Esophagus muscularis mucosa (tissue), 4 donors: ENCODE measurements around the gene DNAJC5. TPM values are rescaled to one million over a fixed set of nuclear protein-coding genes. Genes with fewer than 3 reads are reported as not detected.

Source experiments
- DNase-seq: peaks from one replicate; pipeline ENCODE4 v3.0.0-alpha.2; 2017; ENCODE audit errors: extremely low spot score
- H3K27ac ChIP-seq, 4 donors: fragments of 200-600 bp; sonication (generic); replicated peaks in 1 of 4; 1 replicate in 3 of 4; 2 replicates in 1 of 4; pipeline ENCODE4 v1.5.1; 2016 to 2019; ENCODE audit warnings: mild to moderate bottlenecking in 1 of 4
- H3K27me3 ChIP-seq, 4 donors: fragments of 200-600 bp; sonication (generic); one replicate each; pipeline versions ENCODE4 v1.5.1 to v1.6.0; 2016 to 2019
- H3K36me3 ChIP-seq, 4 donors: fragments of 200-600 bp; sonication (generic); one replicate each; pipeline ENCODE4 v1.5.1; 2016 to 2019
- H3K4me1 ChIP-seq, 4 donors: fragments of 200-600 bp; sonication (generic); one replicate each; pipeline ENCODE4 v1.5.1; 2016 to 2019
- H3K4me3 ChIP-seq, 4 donors: fragments of 200-600 bp; sonication (generic); 1 replicate in 2 of 4; 2 replicates in 2 of 4; pipeline ENCODE4 v1.5.1; 2016 to 2019; ENCODE audit warnings: mild to moderate bottlenecking in 4 of 4, moderate library complexity in 1 of 4
- H3K9me3 ChIP-seq, 4 donors: fragments of 200-600 bp; sonication (generic); 1 replicate in 3 of 4; 2 replicates in 1 of 4; pipeline ENCODE4 v1.5.1; 2016 to 2019
- CTCF ChIP-seq, 3 experiments: fragments of 200-600 bp in 2 of 3; fragments of 450-650 bp in 1 of 3; sonication (generic) in 2 of 3; IDR thresholded peaks; one replicate each; pipeline ENCODE4 v1.5.1; 2017 to 2019; ENCODE audit warnings: antibody characterized with exemption in 3 of 3, mild to moderate bottlenecking in 2 of 3, moderate library complexity in 1 of 3
- EP300 ChIP-seq: sonication (generic); formaldehyde crosslinking; IDR thresholded peaks from one replicate; pipeline ENCODE4 v1.6.1; 2017; ENCODE audit warnings: antibody characterized with exemption
- POLR2A ChIP-seq: fragments of 450-650 bp; IDR thresholded peaks from one replicate; pipeline ENCODE4 v1.6.1; 2017; ENCODE audit warnings: antibody characterized with exemption, moderate library complexity, mild to moderate bottlenecking, low read depth
- POLR2AphosphoS5 ChIP-seq, 2 donors: sonication (generic); formaldehyde crosslinking; IDR thresholded peaks; one replicate each; pipeline ENCODE4 v1.6.1; 2017; ENCODE audit warnings: antibody characterized with exemption in 2 of 2
- WGBS: methylation state at CpG from one replicate; pipeline ENCODE4 v1.1.5; 2018; 5-methylcytosine and 5-hydroxymethylcytosine counted together
- intact Hi-C: fragments of 100-400 bp; cut with DNase I; formaldehyde crosslinking; loops from one replicate; pipeline ENCODE4 v1.15.1; 2023
- total RNA-seq, 4 donors: library from RNA; depleted of rRNA; stranded (reverse); fragments of >200 nt; gene quantifications; one replicate each; pipeline versions ENCODE4 v1.1.0 to v1.2.1, GENCODE V29; 2016

The DNAJC5 gene
- total RNA-seq, 4 donors from 2014 or later, result 39.5 to 64.9 (median 53.1) TPM

- no peak for DNase-seq
- no peak for TF ChIP-seq EP300
- no peak for TF ChIP-seq POLR2A
- no peak for TF ChIP-seq POLR2AphosphoS5 (IDR thresholded peaks at IDR 0.05)
- TF ChIP-seq CTCF (IDR thresholded peaks at IDR 0.05), result no peak
- Histone ChIP-seq H3K9me3 (no peaks in the 10 kb centered on the region), H3K36me3 (peaks cover 0 to 9% (median 0%) of the 10 kb centered on the region in 4 donors), H3K4me1 (peaks cover 24 to 68% (median 67%) of the 10 kb centered on the region in 4 donors), H3K4me3 (no peak overlapping the region), H3K27ac (no peak overlapping the region), H3K27me3 (no peaks in the 10 kb centered on the region)
- WGBS, result 83% methylated on average over 6 of the region's 6 CpGs
- intact Hi-C loops, result no loop called here
These were observed 3.1 kb downstream of the DNAJC5 start for GRCh38 chr20:63897978-63898561.

- Histone ChIP-seq H3K9me3 (no peaks in the 10 kb centered on the region), H3K4me3 (no peak overlapping the region), H3K27ac (no peak overlapping the region), H3K27me3 (no peaks in the 10 kb centered on the region), H3K36me3 (peaks cover 0 to 9% (median 0%) of the 10 kb centered on the region in 4 donors), H3K4me1 (peaks cover 24 to 66% (median 63%) of the 10 kb centered on the region in 4 donors)
- 76% methylated on average over 9 of the region's 10 CpGs for WGBS
- TF ChIP-seq POLR2AphosphoS5 (IDR thresholded peaks at IDR 0.05) (no peak), EP300 (no peak), CTCF (IDR thresholded peaks at IDR 0.05) (no peak), POLR2A (no peak)
- intact Hi-C loops, result no loop called here
- DNase-seq, result no peak
These were observed 4.1 kb downstream of the DNAJC5 start for GRCh38 chr20:63898882-63899558.

GRCh38 chr20:63900413-63900812, 5.5 kb downstream of the DNAJC5 start:
- 72% methylated on average over 3 of the region's 3 CpGs for WGBS

GRCh38 chr20:63903796-63904561, 9.1 kb downstream of the DNAJC5 start:
- Histone ChIP-seq H3K9me3 (no peaks in the 10 kb centered on the region), H3K36me3 (peaks cover 0 to 8% (median 0%) of the 10 kb centered on the region in 4 donors), H3K4me1 (peaks cover 20 to 34% (median 30%) of the 10 kb centered on the region in 4 donors), H3K4me3 (no peak overlapping the region), H3K27me3 (no peaks in the 10 kb centered on the region), H3K27ac (no peak overlapping the region)
- intact Hi-C loops, result no loop called here
- DNase-seq, result no peak
- 82% methylated on average over 11 of the region's 11 CpGs for WGBS
- TF ChIP-seq EP300 (no peak), CTCF (IDR thresholded peaks at IDR 0.05) (no peak)

More at GRCh38 chr20:63900413-63900812, 5.5 kb downstream of the DNAJC5 start:
- Histone ChIP-seq H3K27me3 (no peaks in the 10 kb centered on the region), H3K36me3 (peaks cover 0 to 9% (median 0%) of the 10 kb centered on the region in 4 donors), H3K4me1 (peaks cover 19 to 64% (median 55%) of the 10 kb centered on the region in 4 donors), H3K27ac (no peak overlapping the region), H3K4me3 (no peak overlapping the region), H3K9me3 (no peaks in the 10 kb centered on the region)
- intact Hi-C loops, result no loop called here
- TF ChIP-seq CTCF (IDR thresholded peaks at IDR 0.05) (no peak), POLR2A (no peak), POLR2AphosphoS5 (IDR thresholded peaks at IDR 0.05) (no peak), EP300 (no peak)
- no peak for DNase-seq
